ENCODE results near the gene IPO11.
"Not testable (repeated sequence)": the region's sequence is repeated elsewhere in the genome, so short reads cannot be mapped to it uniquely, and the experiment has no call there.

Gene IPO11

DNA sequence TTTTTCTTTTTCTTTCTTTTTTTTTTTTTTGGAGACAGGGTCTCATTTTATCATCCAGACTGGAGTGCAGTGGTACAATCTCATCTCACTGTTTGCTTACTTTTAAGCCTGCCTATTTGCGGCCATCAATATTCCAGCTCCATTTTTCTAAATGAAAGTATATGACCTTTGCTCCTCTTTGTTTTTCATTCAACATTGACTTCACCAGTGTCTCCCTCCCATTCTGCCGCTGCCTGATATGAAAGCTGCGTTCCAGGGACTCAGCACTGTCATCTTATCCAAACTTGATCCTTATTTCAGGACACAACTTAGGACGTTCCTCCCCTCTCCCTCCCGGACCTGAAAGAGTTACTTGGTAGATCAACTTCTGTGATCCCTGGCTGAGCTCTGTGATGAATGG lies 239.7 kb downstream of the IPO11 start:
- H3K36me3 ChIP-seq (ENCODE audit: insufficient read depth, low read length): no peaks in the 10 kb centered on the region
- no peaks in the 10 kb centered on the region for H3K9me3 ChIP-seq (ENCODE audit: low read length)
- no peaks in the 10 kb centered on the region for H3K4me1 ChIP-seq (ENCODE audit: insufficient read depth, low read length)
- H3K27me3 ChIP-seq (ENCODE audit: control insufficient read depth in 1 of 2, insufficient read depth in 2 of 2, low read length in 2 of 2): no peaks in the 10 kb centered on the region
- no peak overlapping the region for H3K9ac ChIP-seq (ENCODE audit: low read length)
- H3K4me3 ChIP-seq (ENCODE audit: low read depth in 1 of 2, low read length in 2 of 2): no peak overlapping the region
- no peak overlapping the region for H3K27ac ChIP-seq (ENCODE audit: low read depth, low read length)

DNA sequence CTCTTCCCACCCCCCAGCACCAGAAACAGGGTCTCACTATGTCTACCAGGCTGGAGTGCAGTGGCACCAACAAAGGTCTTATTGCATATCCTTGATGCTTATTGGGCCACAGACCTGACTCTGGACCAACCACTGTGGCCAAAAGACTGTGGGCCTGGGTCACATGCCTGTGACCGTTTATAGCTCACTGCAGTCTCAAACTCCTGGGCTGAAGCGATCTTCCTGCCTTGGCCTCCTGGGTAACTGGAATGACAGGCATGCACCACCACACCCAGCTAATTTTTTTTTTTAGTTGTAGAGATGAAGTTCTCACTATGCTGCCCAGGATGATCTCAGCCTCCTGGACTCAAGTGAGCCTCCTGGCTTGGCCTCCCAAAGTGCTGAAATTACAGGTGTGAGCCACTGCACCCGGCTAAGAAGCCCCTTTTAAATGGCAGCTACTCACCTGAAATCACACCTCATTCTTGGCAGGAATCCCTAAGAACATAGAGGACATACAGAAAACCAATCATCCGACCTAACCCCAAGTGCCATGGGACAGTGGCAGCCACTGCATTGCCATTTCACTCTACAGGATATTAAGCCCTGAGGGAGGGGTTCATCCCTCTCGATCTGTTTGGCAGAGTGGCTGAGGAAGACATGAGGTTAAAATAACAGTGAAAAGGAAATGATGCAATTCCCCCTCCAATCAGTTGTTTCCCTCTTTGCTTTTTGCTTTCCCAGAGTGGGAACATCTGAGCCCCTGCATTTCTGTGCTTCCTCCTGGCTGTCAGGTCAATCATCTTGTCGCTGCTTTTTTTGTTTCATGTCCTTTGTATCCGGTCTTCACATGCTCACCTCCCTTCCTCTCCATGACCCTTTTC lies 240.7 kb downstream of the IPO11 start:
- H3K4me1 ChIP-seq (ENCODE audit: insufficient read depth, low read length): no peaks in the 10 kb centered on the region
- no peak overlapping the region for H3K27ac ChIP-seq (ENCODE audit: low read depth, low read length)
- H3K27me3 ChIP-seq (ENCODE audit: control insufficient read depth in 1 of 2, insufficient read depth in 2 of 2, low read length in 2 of 2): no peaks in the 10 kb centered on the region
- no peak overlapping the region for H3K4me3 ChIP-seq (ENCODE audit: low read depth in 1 of 2, low read length in 2 of 2)
- no peaks in the 10 kb centered on the region for H3K9me3 ChIP-seq (ENCODE audit: low read length)
- H3K36me3 ChIP-seq (ENCODE audit: insufficient read depth, low read length): no peaks in the 10 kb centered on the region
- H3K9ac ChIP-seq (ENCODE audit: low read length): no peak overlapping the region

DNA sequence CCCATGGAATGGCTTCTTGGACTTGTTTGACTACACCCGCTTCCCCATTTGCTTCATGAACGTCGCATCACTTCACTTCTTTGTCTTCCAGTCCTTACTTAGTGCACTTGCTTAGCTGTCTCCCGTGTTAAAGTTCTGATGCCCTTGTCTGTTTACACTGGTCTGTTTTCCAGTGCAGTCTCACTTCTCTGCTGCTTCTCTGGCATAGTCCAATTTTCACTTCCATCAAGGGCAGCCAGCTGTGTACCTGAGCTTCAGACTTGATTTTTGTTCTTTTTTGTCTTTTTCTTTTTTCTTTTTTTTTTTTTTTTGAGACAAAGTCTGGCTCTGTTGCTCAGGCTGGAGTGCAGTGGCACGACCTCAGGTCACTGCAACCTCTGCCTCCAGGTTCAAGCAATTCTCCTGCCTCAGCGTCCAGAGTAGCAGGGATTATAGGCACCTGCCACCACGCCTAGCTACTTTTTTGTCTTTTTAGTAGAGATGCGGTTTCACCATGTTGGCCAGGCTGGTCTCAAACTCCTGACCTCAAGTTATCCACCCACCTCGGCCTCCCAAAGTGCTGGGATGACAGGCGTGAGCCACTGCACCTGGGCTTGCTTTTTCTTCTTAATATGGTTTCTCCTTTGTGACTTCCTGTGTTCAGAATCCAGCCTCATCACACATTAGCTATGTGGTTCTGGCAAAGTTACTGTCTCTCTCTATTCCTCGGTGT lies 241.5 kb downstream of the IPO11 start:
- no peak overlapping the region for H3K27ac ChIP-seq (ENCODE audit: low read depth, low read length)

DNA sequence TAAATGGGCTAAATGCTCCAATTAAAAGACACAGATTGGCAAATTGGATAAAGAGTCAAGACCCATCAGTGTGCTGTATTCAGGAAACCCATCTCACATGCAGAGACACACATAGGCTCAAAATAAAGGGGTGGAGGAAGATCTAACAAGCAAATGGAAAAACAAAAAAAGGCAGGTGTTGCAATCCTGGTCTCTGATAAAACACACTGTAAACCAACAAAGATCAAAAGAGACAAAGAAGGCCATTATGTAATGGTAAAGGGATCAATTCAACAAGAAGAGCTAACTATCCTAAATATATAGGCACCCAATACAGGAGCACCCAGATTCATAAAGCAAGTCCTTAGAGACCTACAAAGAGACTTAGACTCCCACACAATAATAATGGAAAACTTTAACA lies 245.2 kb downstream of the IPO11 start:
- H3K36me3 ChIP-seq (ENCODE audit: insufficient read depth, low read length); H3K27ac ChIP-seq (ENCODE audit: low read depth, low read length); H3K9ac ChIP-seq (ENCODE audit: low read length); H3K4me1 ChIP-seq (ENCODE audit: insufficient read depth, low read length); H3K4me3 ChIP-seq (ENCODE audit: low read depth in 1 of 2, low read length in 2 of 2); H3K27me3 ChIP-seq (ENCODE audit: control insufficient read depth in 1 of 2, insufficient read depth in 2 of 2, low read length in 2 of 2); H3K9me3 ChIP-seq (ENCODE audit: low read length): not testable (repeated sequence)

More for the DNA sequence above, 241.5 kb downstream of the IPO11 start:
- Histone ChIP-seq H3K4me1 (ENCODE audit: insufficient read depth, low read length) (no peaks in the 10 kb centered on the region), H3K27me3 (ENCODE audit: control insufficient read depth in 1 of 2, insufficient read depth in 2 of 2, low read length in 2 of 2) (no peaks in the 10 kb centered on the region), H3K4me3 (ENCODE audit: low read depth in 1 of 2, low read length in 2 of 2) (no peak overlapping the region), H3K9me3 (ENCODE audit: low read length) (no peaks in the 10 kb centered on the region), H3K9ac (ENCODE audit: low read length) (no peak overlapping the region), H3K36me3 (ENCODE audit: insufficient read depth, low read length) (no peaks in the 10 kb centered on the region)

DNA sequence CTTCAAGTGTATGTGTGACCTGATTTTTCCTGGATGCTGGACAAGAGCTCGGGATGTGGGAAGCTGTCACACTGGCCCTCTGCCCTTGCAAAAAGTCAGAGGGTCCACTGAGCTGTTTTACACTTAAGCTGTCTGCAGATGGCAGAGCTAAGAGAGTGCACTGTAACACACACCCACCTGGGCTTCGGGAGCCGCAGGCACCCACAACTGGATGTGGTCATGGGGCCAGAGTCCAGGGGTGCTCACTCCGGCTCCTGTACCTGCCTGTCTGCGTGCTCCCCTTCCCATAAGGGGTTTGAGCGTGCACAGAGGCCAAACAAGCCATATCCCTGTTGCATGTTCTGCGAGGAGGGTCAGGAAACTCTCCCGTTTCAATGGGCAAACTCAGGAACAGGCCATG lies 248.6 kb downstream of the IPO11 start:
- Histone ChIP-seq H3K9me3 (ENCODE audit: low read length) (no peaks in the 10 kb centered on the region), H3K36me3 (ENCODE audit: insufficient read depth, low read length) (no peaks in the 10 kb centered on the region), H3K27me3 (ENCODE audit: control insufficient read depth in 1 of 2, insufficient read depth in 2 of 2, low read length in 2 of 2) (no peaks in the 10 kb centered on the region), H3K27ac (ENCODE audit: low read depth, low read length) (no peak overlapping the region), H3K4me3 (ENCODE audit: low read depth in 1 of 2, low read length in 2 of 2) (no peak overlapping the region), H3K4me1 (ENCODE audit: insufficient read depth, low read length) (no peaks in the 10 kb centered on the region), H3K9ac (ENCODE audit: low read length) (no peak overlapping the region)

DNA sequence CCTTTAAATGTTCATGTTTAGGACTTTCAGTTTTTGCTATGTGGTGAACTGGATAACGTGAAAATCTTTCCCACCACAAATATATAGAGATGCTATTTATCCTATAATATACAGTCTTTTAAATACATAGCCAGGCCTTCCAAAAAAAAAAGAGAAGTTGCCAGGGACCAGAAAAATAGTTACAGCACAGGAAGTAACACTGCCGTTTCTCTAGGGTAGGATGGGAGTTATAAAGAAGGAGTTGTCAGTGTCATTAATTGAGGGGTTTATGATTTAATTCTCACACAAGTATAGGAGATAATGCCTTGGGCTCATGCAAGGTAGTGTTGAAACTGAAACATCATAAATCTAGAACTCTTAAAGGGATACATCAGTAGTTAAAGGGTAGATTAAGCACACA lies 250.0 kb downstream of the IPO11 start:
- no peak overlapping the region for H3K27ac ChIP-seq (ENCODE audit: low read depth, low read length)
- H3K36me3 ChIP-seq (ENCODE audit: insufficient read depth, low read length): no peaks in the 10 kb centered on the region
- H3K9me3 ChIP-seq (ENCODE audit: low read length): no peaks in the 10 kb centered on the region
- no peak overlapping the region for H3K4me3 ChIP-seq (ENCODE audit: low read depth in 1 of 2, low read length in 2 of 2)
- H3K4me1 ChIP-seq (ENCODE audit: insufficient read depth, low read length): no peaks in the 10 kb centered on the region
- H3K27me3 ChIP-seq (ENCODE audit: control insufficient read depth in 1 of 2, insufficient read depth in 2 of 2, low read length in 2 of 2): no peaks in the 10 kb centered on the region
- H3K9ac ChIP-seq (ENCODE audit: low read length): no peak overlapping the region

DNA sequence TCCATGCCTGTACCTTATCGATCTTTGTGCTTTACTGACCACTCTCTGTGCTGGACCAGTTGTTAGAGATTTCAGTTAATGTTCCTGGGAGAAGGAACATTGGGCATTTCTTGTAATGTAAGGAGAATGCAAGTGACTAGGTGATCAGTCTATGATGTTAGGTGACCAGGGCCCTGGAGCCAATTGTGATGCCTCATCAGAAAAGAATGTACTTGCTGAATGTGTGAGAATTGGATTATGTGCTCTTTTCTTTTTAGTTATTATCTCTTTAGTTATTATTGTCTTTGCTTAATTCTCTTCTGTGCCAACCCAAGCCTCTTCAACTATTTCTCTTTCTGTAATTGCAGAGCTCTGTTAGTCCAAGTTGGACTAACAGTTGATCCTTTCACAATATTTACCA lies 258.9 kb downstream of the IPO11 start:
- no peaks in the 10 kb centered on the region for H3K27me3 ChIP-seq (ENCODE audit: control insufficient read depth in 1 of 2, insufficient read depth in 2 of 2, low read length in 2 of 2)
- H3K9ac ChIP-seq (ENCODE audit: low read length): no peak overlapping the region
- H3K27ac ChIP-seq (ENCODE audit: low read depth, low read length): no peak overlapping the region

DNA sequence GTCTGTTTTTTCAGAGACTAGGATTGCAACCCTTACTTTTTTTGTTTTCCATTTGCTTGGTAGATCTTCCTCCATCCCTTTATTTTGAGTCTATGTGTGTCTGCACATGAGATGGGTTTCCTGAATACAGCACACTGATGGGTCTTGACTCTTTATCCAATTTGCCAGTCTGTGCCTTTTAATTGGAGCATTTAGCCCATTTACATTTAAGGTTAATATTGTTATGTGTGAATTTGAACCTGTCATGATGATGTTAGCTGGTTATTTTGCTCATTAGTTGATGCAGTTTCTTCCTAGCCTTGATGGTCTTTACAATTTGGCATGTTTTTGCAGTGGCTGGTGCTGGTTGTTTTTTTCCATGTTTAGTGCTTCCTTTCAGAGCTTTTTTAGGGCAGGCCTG lies 264.0 kb downstream of the IPO11 start:
- H3K4me3 ChIP-seq (ENCODE audit: low read depth in 1 of 2, low read length in 2 of 2); H3K36me3 ChIP-seq (ENCODE audit: insufficient read depth, low read length): not testable (repeated sequence)

More for the DNA sequence above, 258.9 kb downstream of the IPO11 start:
- no peaks in the 10 kb centered on the region for H3K4me1 ChIP-seq (ENCODE audit: insufficient read depth, low read length)
- no peaks in the 10 kb centered on the region for H3K36me3 ChIP-seq (ENCODE audit: insufficient read depth, low read length)
- H3K4me3 ChIP-seq (ENCODE audit: low read depth in 1 of 2, low read length in 2 of 2): no peak overlapping the region
- H3K9me3 ChIP-seq (ENCODE audit: low read length): no peaks in the 10 kb centered on the region

More for the DNA sequence above, 264.0 kb downstream of the IPO11 start:
- not testable (repeated sequence) for H3K4me1 ChIP-seq (ENCODE audit: insufficient read depth, low read length); H3K9me3 ChIP-seq (ENCODE audit: low read length); H3K9ac ChIP-seq (ENCODE audit: low read length); H3K27me3 ChIP-seq (ENCODE audit: control insufficient read depth in 1 of 2, insufficient read depth in 2 of 2, low read length in 2 of 2); H3K27ac ChIP-seq (ENCODE audit: low read depth, low read length)

All from muscle layer of colon (tissue), 2 donors.